Measurements from ENCODE around the gene CDS1.
A peak's percentile ranks its signal among the peaks of the same experiment; 100 is the strongest.
"Not testable (repeated sequence)": the region's sequence is repeated elsewhere in the genome, so short reads cannot be mapped to it uniquely, and the experiment has no call there.

The CDS1 gene

GRCh38 chr4:84582988-84583875, at the start of gene CDS1:
Gene CDS1 (plus strand): TSS chr4:84583127. CDS start chr4:84583402, 275 bp downstream.
- peak within 1 kb of the TSS; percentile 6 for H3K4me3 ChIP-seq (ENCODE audit: low read depth, low read length)
- no peak for TF ChIP-seq CTCF (IDR thresholded peaks at IDR 0.05; ENCODE audit: borderline replicate concordance, insufficient read depth, low read depth, low read length)

GRCh38 chr4:84535901-84536300, 47.0 kb upstream of the CDS1 start:
- no peak overlapping the region for H3K4me3 ChIP-seq (ENCODE audit: low read depth, low read length)
- TF ChIP-seq CTCF (IDR thresholded peaks at IDR 0.05; ENCODE audit: borderline replicate concordance, insufficient read depth, low read depth, low read length) = no peak

- no peak overlapping the region for H3K4me3 ChIP-seq (ENCODE audit: low read depth, low read length)
- TF ChIP-seq CTCF (IDR thresholded peaks at IDR 0.05; ENCODE audit: borderline replicate concordance, insufficient read depth, low read depth, low read length) = no peak
Observed at GRCh38 chr4:84545093-84545492, 37.8 kb upstream of the CDS1 start.

GRCh38 chr4:84547211-84547610, 35.7 kb upstream of the CDS1 start:
- H3K4me3 ChIP-seq (ENCODE audit: low read depth, low read length) = no peak overlapping the region
- no peak for TF ChIP-seq CTCF (IDR thresholded peaks at IDR 0.05; ENCODE audit: borderline replicate concordance, insufficient read depth, low read depth, low read length)

GRCh38 chr4:84549191-84549590, 33.7 kb upstream of the CDS1 start:
- not testable (repeated sequence) for H3K4me3 ChIP-seq (ENCODE audit: low read depth, low read length)

GRCh38 chr4:84562156-84562555, 20.8 kb upstream of the CDS1 start:
- no peak overlapping the region for H3K4me3 ChIP-seq (ENCODE audit: low read depth, low read length)
- TF ChIP-seq CTCF (IDR thresholded peaks at IDR 0.05; ENCODE audit: borderline replicate concordance, insufficient read depth, low read depth, low read length) = no peak

- no peak for TF ChIP-seq CTCF (IDR thresholded peaks at IDR 0.05; ENCODE audit: borderline replicate concordance, insufficient read depth, low read depth, low read length)
- no peak overlapping the region for H3K4me3 ChIP-seq (ENCODE audit: low read depth, low read length)
Observed at GRCh38 chr4:84563002-84563401, 19.9 kb upstream of the CDS1 start.
